GM18951 (cell line): ENCODE results near the gene TSPO2.

ENCODE experiments used
- POLR2A ChIP-seq: IDR thresholded peaks from 4 replicates; pipeline ENCODE4 v1.6.1; 2011; ENCODE audit warnings: mild to moderate bottlenecking; ENCODE audit not compliant: insufficient read length, insufficient read depth; ENCODE audit errors: extremely low read depth
- in situ Hi-C: fragments of 300-500 bp; cut with MboI; formaldehyde crosslinking; loops from one replicate; pipeline ENCODE4 v1.12.0; 2022; ENCODE audit warnings: low sequenced_read_pairs, mixed read lengths, inconsistent platforms; ENCODE audit not compliant: unreplicated experiment

Gene TSPO2

GRCh38 chr6:41077536-41077935 lies 35.3 kb downstream of the TSPO2 start:
- in situ Hi-C loops = no loop called here
- no peak for TF ChIP-seq POLR2A

- TF ChIP-seq POLR2A = no peak
- in situ Hi-C loops = no loop called here
Measured at GRCh38 chr6:41078101-41078500, 35.8 kb downstream of the TSPO2 start.

GRCh38 chr6:41079080-41079479 lies 36.8 kb downstream of the TSPO2 start:
- TF ChIP-seq POLR2A = no peak
- in situ Hi-C loops = no loop called here

GRCh38 chr6:41080621-41081020 lies 38.4 kb downstream of the TSPO2 start:
- in situ Hi-C loops = no loop called here
- TF ChIP-seq POLR2A = no peak

GRCh38 chr6:41083072-41083471 lies 40.8 kb downstream of the TSPO2 start:
- TF ChIP-seq POLR2A = no peak
- in situ Hi-C loops = no loop called here

GRCh38 chr6:41085182-41085581 lies 42.9 kb downstream of the TSPO2 start:
- in situ Hi-C loops = no loop called here

GRCh38 chr6:41088451-41088850 lies 46.2 kb downstream of the TSPO2 start:
- in situ Hi-C loops = no loop called here
- no peak for TF ChIP-seq POLR2A

More at GRCh38 chr6:41085182-41085581, 42.9 kb downstream of the TSPO2 start:
- TF ChIP-seq POLR2A = no peak

- in situ Hi-C loops = no loop called here
Measured at GRCh38 chr6:41090841-41091761, 48.8 kb downstream of the TSPO2 start.

GRCh38 chr6:41092421-41093140 lies 50.3 kb downstream of the TSPO2 start:
- in situ Hi-C loops = no loop called here
- no peak for TF ChIP-seq POLR2A

More at GRCh38 chr6:41090841-41091761, 48.8 kb downstream of the TSPO2 start:
- TF ChIP-seq POLR2A = no peak

- in situ Hi-C loops = no loop called here
- TF ChIP-seq POLR2A = no peak
Measured at GRCh38 chr6:41093729-41094128, 51.5 kb downstream of the TSPO2 start.
